Spleen (tissue), 7 donors: ENCODE results near the gene EDN3.

ENCODE experiments used
- CTCF ChIP-seq, 11 experiments: fragments of 200-600 bp in 7 of 11; fragments of 450-650 bp in 4 of 11; sonication (generic) in 4 of 11; IDR thresholded peaks in 8 of 11; conservative IDR thresholded peaks in 3 of 11; 1 replicate in 7 of 11; 2 replicates in 4 of 11; pipeline versions ENCODE4 v1.4.0 to v1.8.0; 2016 to 2021; ENCODE audit warnings: antibody characterized with exemption in 11 of 11, inconsistent platforms in 4 of 11, mild to moderate bottlenecking in 1 of 11
- POLR2A ChIP-seq, 3 donors: fragments of 450-650 bp; IDR thresholded peaks; one replicate each; pipeline ENCODE4 v1.5.1; 2017; ENCODE audit warnings: antibody characterized with exemption in 3 of 3, mild to moderate bottlenecking in 1 of 3
- donor health status: DM: no; HTN: no; CAD: no; lungs with moderate emphysema.
- donor health status: DM: no; HTN: no; CAD: no.
- donor health status: DM: no; HTN: no; CAD: no.

GRCh38 chr20:59340201-59340885 is 39.9 kb downstream of the EDN3 start:
- TF ChIP-seq POLR2A (IDR thresholded peaks at IDR 0.05) (no peak), CTCF (IDR thresholded peaks at IDR 0.05 in 8 of 11, conservative IDR thresholded peaks at IDR 0.05 in 3 of 11) (no peak)
